ENCODE data around the gene UTY.

GRCh38 chrY:13362662-13363061, 117.2 kb downstream of the UTY start:
- TF ChIP-seq, protein P1, sequence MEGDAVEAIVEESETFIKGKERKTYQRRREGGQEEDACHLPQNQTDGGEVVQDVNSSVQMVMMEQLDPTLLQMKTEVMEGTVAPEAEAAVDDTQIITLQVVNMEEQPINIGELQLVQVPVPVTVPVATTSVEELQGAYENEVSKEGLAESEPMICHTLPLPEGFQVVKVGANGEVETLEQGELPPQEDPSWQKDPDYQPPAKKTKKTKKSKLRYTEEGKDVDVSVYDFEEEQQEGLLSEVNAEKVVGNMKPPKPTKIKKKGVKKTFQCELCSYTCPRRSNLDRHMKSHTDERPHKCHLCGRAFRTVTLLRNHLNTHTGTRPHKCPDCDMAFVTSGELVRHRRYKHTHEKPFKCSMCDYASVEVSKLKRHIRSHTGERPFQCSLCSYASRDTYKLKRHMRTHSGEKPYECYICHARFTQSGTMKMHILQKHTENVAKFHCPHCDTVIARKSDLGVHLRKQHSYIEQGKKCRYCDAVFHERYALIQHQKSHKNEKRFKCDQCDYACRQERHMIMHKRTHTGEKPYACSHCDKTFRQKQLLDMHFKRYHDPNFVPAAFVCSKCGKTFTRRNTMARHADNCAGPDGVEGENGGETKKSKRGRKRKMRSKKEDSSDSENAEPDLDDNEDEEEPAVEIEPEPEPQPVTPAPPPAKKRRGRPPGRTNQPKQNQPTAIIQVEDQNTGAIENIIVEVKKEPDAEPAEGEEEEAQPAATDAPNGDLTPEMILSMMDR (IDR thresholded peaks at IDR 0.05), result no peak
- TF ChIP-seq POLR2A (IDR thresholded peaks at IDR 0.05), result no peak
